Measurements from ENCODE around the gene STEEP1.

Gene STEEP1

GRCh38 chrX:119492463-119492862 is 72.7 kb downstream of the STEEP1 start:
- H3K27me3 ChIP-seq (ENCODE audit: low read length): no peaks in the 10 kb centered on the region
- no peaks in the 10 kb centered on the region for H3F3A ChIP-seq (ENCODE audit: insufficient read depth)
- H3K79me2 ChIP-seq (ENCODE audit: insufficient read depth, low read length): no peaks in the 10 kb centered on the region
- H4K20me1 ChIP-seq (ENCODE audit: low read depth, low read length): no peaks in the 10 kb centered on the region
- no peak overlapping the region for H3K27ac ChIP-seq (ENCODE audit: low read depth, low read length)
- no peak for TF ChIP-seq CTCF (IDR thresholded peaks at IDR 0.05; ENCODE audit: insufficient read depth, low read length, poor library complexity, severe bottlenecking)
- H3K4me2 ChIP-seq (ENCODE audit: low read depth, low read length, poor library complexity, severe bottlenecking): no peak overlapping the region
- H3K36me3 ChIP-seq (ENCODE audit: low read length): no peaks in the 10 kb centered on the region
- H3K4me3 ChIP-seq (ENCODE audit: insufficient read depth, low read length, poor library complexity, severe bottlenecking): no peak overlapping the region
- no peaks in the 10 kb centered on the region for H3K9me2 ChIP-seq (replicated peaks; ENCODE audit: insufficient read depth, low read length)
- no peak overlapping the region for H2AFZ ChIP-seq (ENCODE audit: low read depth, low read length, severe bottlenecking)
- no peak overlapping the region for H3K9ac ChIP-seq (ENCODE audit: low read length)
- H3K9me3 ChIP-seq (ENCODE audit: insufficient read depth, low read length): no peaks in the 10 kb centered on the region

GRCh38 chrX:119489212-119490074 is 75.8 kb downstream of the STEEP1 start:
- H3F3A ChIP-seq (ENCODE audit: insufficient read depth): no peaks in the 10 kb centered on the region
- H3K36me3 ChIP-seq (ENCODE audit: low read length): no peaks in the 10 kb centered on the region
- H3K9me2 ChIP-seq (replicated peaks; ENCODE audit: insufficient read depth, low read length): no peaks in the 10 kb centered on the region
- H2AFZ ChIP-seq (ENCODE audit: low read depth, low read length, severe bottlenecking): no peak overlapping the region
- no peak overlapping the region for H3K27ac ChIP-seq (ENCODE audit: low read depth, low read length)
- no peak for TF ChIP-seq CTCF (IDR thresholded peaks at IDR 0.05; ENCODE audit: insufficient read depth, low read length, poor library complexity, severe bottlenecking)
- no peak for TF ChIP-seq EZH2phosphoT487 (conservative IDR thresholded peaks at IDR 0.05; ENCODE audit: low read length)
- no peaks in the 10 kb centered on the region for H3K79me2 ChIP-seq (ENCODE audit: insufficient read depth, low read length)
- H4K20me1 ChIP-seq (ENCODE audit: low read depth, low read length): no peaks in the 10 kb centered on the region
- H3K4me3 ChIP-seq (ENCODE audit: insufficient read depth, low read length, poor library complexity, severe bottlenecking): no peak overlapping the region
- no peak overlapping the region for H3K4me2 ChIP-seq (ENCODE audit: low read depth, low read length, poor library complexity, severe bottlenecking)
- H3K9ac ChIP-seq (ENCODE audit: low read length): no peak overlapping the region
- no peaks in the 10 kb centered on the region for H3K27me3 ChIP-seq (ENCODE audit: low read length)
- no peaks in the 10 kb centered on the region for H3K9me3 ChIP-seq (ENCODE audit: insufficient read depth, low read length)

- TF ChIP-seq CTCF (IDR thresholded peaks at IDR 0.05; ENCODE audit: insufficient read depth, low read length, poor library complexity, severe bottlenecking) (peak; percentile 50), EZH2phosphoT487 (conservative IDR thresholded peaks at IDR 0.05; ENCODE audit: low read length) (no peak)
- H3F3A ChIP-seq (ENCODE audit: insufficient read depth): no peaks in the 10 kb centered on the region
- no peaks in the 10 kb centered on the region for H3K36me3 ChIP-seq (ENCODE audit: low read length)
- no peaks in the 10 kb centered on the region for H4K20me1 ChIP-seq (ENCODE audit: low read depth, low read length)
- no peak overlapping the region for H3K4me3 ChIP-seq (ENCODE audit: insufficient read depth, low read length, poor library complexity, severe bottlenecking)
- H2AFZ ChIP-seq (ENCODE audit: low read depth, low read length, severe bottlenecking): no peak overlapping the region
- H3K9me2 ChIP-seq (replicated peaks; ENCODE audit: insufficient read depth, low read length): no peaks in the 10 kb centered on the region
- no peaks in the 10 kb centered on the region for H3K79me2 ChIP-seq (ENCODE audit: insufficient read depth, low read length)
- H3K4me2 ChIP-seq (ENCODE audit: low read depth, low read length, poor library complexity, severe bottlenecking): no peak overlapping the region
- no peaks in the 10 kb centered on the region for H3K27me3 ChIP-seq (ENCODE audit: low read length)
- no peak overlapping the region for H3K9ac ChIP-seq (ENCODE audit: low read length)
- no peak overlapping the region for H3K27ac ChIP-seq (ENCODE audit: low read depth, low read length)
- H3K9me3 ChIP-seq (ENCODE audit: insufficient read depth, low read length): no peaks in the 10 kb centered on the region
Measured at GRCh38 chrX:119488749-119489148, 76.5 kb downstream of the STEEP1 start.

All from SU-DHL-6 (cell line).